K562 (cell line): Measurements from ENCODE around the gene METTL25B. TPM values are rescaled to one million over a fixed set of nuclear protein-coding genes. Genes with fewer than 3 reads are reported as not detected.
A peak's percentile ranks its signal among the peaks of the same experiment; 100 is the strongest.

Experiments used
- BCL6 ChIP-seq: fragments of 250-450 bp; sonication (Bioruptor Pico); IDR thresholded peaks from 2 replicates; pipeline ENCODE4 v1.4.0; 2020
- COPS2 ChIP-seq: fragments of 450-650 bp; conservative IDR thresholded peaks from 2 replicates; pipeline ENCODE4 v1.6.1; 2016; ENCODE audit warnings: mild to moderate bottlenecking, moderate library complexity
- HOXB6 ChIP-seq: fragments of 250-450 bp; sonication (Bioruptor Pico); IDR thresholded peaks from 2 replicates; pipeline ENCODE4 v1.5.1; 2022; ENCODE audit warnings: mild to moderate bottlenecking, borderline replicate concordance
- KLF10 ChIP-seq: fragments of 250-450 bp; sonication (Bioruptor Pico); IDR thresholded peaks from 2 replicates; pipeline ENCODE4 v1.6.1; 2021; ENCODE audit warnings: matching md5 sums
- L3MBTL2 ChIP-seq: fragments of 450-650 bp; IDR thresholded peaks from 2 replicates; pipeline ENCODE4 v1.6.1; 2016; ENCODE audit warnings: mild to moderate bottlenecking, moderate library complexity
- MYNN ChIP-seq, 2 experiments: sonication (generic); formaldehyde crosslinking in 1 of 2; IDR thresholded peaks; 2 replicates each; pipeline versions ENCODE4 v1.5.0 to v1.6.1; 2016 to 2020; ENCODE audit warnings: antibody characterized with exemption in 1 of 2, missing genetic modification reagents in 1 of 2
- NFIX ChIP-seq: fragments of 250-450 bp; sonication (Bioruptor Pico); IDR thresholded peaks from 2 replicates; pipeline ENCODE4 v1.4.0; 2020; ENCODE audit warnings: low read depth, mild to moderate bottlenecking, moderate library complexity
- PTBP1 ChIP-seq: fragments of 200-400 bp; formaldehyde crosslinking; IDR thresholded peaks from 2 replicates; pipeline ENCODE4 v1.6.1; 2017; ENCODE audit warnings: low read depth, low read length
- TARDBP ChIP-seq: fragments of 450-650 bp; IDR thresholded peaks from 2 replicates; pipeline ENCODE4 v1.6.1; 2016
- ZNF217 ChIP-seq: sonication (generic); formaldehyde crosslinking; IDR thresholded peaks from 2 replicates; pipeline ENCODE4 v1.8.0; 2022; ENCODE audit warnings: mild to moderate bottlenecking, missing genetic modification reagents
- ZNF239 ChIP-seq: fragments of 250-450 bp; sonication (Bioruptor Pico); IDR thresholded peaks from 2 replicates; pipeline ENCODE4 v1.4.0; 2020; ENCODE audit warnings: mild to moderate bottlenecking
- polyA plus RNA-seq, 8 experiments: library from polyadenylated mRNA; depleted of rRNA in 4 of 8; stranded (reverse) in 5 of 8; unstranded in 3 of 8; fragments of >200 nt; fragmentation: Nextera tagmentation in 2 of 8; fragmentation: Illumina TruSeq in 1 of 8; extraction: Ambion mirVana in 2 of 8; extraction: Trizol in 1 of 8; gene quantifications; 2 replicates each; pipeline versions ENCODE4 v1.2.1 to v1.2.3, GENCODE V29; 2011 to 2014; ENCODE audit warnings: inconsistent platforms in 1 of 8, missing spikeins in 1 of 8
- total RNA-seq, 7 experiments: library from RNA; depleted of rRNA in 6 of 7; stranded (reverse); fragments of >200 nt in 6 of 7; fragmentation: Illumina TruSeq in 2 of 7; extraction: Trizol in 2 of 7; gene quantifications; 2 replicates each; pipeline versions ENCODE4 v1.2.1 to v1.2.3, GENCODE V29; 2011 to 2021; ENCODE audit warnings: low replicate concordance in 1 of 7
- TF ChIP-seq, protein P1 (sequence below), 2 experiments: fragments of 450-650 bp in 1 of 2; sonication (generic) in 1 of 2; formaldehyde crosslinking in 1 of 2; IDR thresholded peaks; 2 replicates each; pipeline versions ENCODE4 v1.7.1 to v1.9.0; 2016 to 2022; ENCODE audit warnings: inconsistent platforms in 1 of 2, mild to moderate bottlenecking in 1 of 2, missing genetic modification reagents in 1 of 2
- TF ChIP-seq, protein P2 (sequence below): fragments of 250-450 bp; sonication (Bioruptor Pico); IDR thresholded peaks from 2 replicates; pipeline ENCODE4 v1.4.0; 2020; ENCODE audit warnings: mild to moderate bottlenecking, moderate library complexity, borderline replicate concordance

METTL25B gene
- total and polyA plus RNA-seq, 9 of the 15 experiments (the other 6 are each of a cell fraction or from before 2014, with no cell fraction given), result 7.7 to 48.3 (median 33.1) TPM

DNA sequence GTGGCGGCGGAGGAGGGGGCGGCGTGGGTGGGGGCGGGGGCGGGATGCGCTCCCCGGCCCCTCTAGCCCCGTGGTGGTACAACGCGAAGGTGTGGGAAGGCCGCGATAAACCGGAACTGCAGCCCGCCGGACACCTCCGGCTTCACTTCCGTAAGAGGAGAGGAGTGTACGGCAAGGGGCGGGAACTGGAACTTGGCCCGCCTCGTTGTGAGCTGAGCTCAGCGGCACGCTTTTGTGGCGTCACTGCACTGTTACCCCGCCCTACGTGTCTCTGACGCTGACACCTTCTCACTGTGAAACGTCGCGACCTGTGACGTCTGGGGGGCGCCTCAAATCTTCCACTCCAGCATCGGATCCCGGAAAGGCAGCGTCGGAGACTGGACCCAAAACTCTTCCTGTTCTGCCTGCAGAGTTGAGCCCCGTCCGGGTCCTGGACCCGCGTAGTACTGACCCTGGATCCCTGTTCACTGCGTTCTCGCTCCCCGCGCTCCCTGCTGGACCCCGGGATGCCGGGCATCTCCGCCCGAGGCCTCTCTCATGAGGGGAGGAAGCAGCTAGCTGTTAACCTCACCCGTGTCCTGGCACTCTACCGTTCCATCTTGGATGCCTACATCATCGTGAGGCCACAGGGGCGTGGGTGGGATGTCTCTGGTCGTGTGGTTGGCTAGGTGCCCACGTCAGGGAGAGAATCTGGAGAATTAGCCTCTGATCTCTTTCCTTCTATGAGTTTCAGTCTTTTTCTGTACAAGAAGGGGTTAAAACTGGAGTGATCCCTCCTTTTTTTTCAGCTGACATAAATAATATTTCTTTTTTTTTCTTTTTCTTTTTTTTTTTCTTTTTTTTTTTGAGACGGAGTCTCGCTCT, 562 bp downstream of the METTL25B start, which contains the start of gene ISG20L2 (continued):
- TF ChIP-seq, protein P1, sequence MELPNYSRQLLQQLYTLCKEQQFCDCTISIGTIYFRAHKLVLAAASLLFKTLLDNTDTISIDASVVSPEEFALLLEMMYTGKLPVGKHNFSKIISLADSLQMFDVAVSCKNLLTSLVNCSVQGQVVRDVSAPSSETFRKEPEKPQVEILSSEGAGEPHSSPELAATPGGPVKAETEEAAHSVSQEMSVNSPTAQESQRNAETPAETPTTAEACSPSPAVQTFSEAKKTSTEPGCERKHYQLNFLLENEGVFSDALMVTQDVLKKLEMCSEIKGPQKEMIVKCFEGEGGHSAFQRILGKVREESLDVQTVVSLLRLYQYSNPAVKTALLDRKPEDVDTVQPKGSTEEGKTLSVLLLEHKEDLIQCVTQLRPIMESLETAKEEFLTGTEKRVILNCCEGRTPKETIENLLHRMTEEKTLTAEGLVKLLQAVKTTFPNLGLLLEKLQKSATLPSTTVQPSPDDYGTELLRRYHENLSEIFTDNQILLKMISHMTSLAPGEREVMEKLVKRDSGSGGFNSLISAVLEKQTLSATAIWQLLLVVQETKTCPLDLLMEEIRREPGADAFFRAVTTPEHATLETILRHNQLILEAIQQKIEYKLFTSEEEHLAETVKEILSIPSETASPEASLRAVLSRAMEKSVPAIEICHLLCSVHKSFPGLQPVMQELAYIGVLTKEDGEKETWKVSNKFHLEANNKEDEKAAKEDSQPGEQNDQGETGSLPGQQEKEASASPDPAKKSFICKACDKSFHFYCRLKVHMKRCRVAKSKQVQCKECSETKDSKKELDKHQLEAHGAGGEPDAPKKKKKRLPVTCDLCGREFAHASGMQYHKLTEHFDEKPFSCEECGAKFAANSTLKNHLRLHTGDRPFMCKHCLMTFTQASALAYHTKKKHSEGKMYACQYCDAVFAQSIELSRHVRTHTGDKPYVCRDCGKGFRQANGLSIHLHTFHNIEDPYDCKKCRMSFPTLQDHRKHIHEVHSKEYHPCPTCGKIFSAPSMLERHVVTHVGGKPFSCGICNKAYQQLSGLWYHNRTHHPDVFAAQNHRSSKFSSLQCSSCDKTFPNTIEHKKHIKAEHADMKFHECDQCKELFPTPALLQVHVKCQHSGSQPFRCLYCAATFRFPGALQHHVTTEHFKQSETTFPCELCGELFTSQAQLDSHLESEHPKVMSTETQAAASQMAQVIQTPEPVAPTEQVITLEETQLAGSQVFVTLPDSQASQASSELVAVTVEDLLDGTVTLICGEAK (IDR thresholded peaks at IDR 0.05), result peak; percentile 87
- TF ChIP-seq, protein P1 (CRISPR knock-in tag; IDR thresholded peaks at IDR 0.05), result no peak
- no peak for TF ChIP-seq BCL6
- no peak for TF ChIP-seq ZNF217 (CRISPR knock-in tag)
- TF ChIP-seq, protein P2, sequence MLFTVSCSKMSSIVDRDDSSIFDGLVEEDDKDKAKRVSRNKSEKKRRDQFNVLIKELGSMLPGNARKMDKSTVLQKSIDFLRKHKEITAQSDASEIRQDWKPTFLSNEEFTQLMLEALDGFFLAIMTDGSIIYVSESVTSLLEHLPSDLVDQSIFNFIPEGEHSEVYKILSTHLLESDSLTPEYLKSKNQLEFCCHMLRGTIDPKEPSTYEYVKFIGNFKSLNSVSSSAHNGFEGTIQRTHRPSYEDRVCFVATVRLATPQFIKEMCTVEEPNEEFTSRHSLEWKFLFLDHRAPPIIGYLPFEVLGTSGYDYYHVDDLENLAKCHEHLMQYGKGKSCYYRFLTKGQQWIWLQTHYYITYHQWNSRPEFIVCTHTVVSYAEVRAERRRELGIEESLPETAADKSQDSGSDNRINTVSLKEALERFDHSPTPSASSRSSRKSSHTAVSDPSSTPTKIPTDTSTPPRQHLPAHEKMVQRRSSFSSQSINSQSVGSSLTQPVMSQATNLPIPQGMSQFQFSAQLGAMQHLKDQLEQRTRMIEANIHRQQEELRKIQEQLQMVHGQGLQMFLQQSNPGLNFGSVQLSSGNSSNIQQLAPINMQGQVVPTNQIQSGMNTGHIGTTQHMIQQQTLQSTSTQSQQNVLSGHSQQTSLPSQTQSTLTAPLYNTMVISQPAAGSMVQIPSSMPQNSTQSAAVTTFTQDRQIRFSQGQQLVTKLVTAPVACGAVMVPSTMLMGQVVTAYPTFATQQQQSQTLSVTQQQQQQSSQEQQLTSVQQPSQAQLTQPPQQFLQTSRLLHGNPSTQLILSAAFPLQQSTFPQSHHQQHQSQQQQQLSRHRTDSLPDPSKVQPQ (CRISPR knock-in tag), result no peak
- TF ChIP-seq MYNN (IDR thresholded peaks at IDR 0.05), result no peak
- no peak for TF ChIP-seq MYNN (CRISPR knock-in tag; IDR thresholded peaks at IDR 0.05)
- no peak for TF ChIP-seq KLF10 (CRISPR knock-in tag)
- no peak for TF ChIP-seq HOXB6 (CRISPR knock-in tag)
- TF ChIP-seq TARDBP, result peak; percentile 97
- TF ChIP-seq L3MBTL2, result no peak
- TF ChIP-seq ZNF239 (CRISPR knock-in tag), result no peak
- TF ChIP-seq NFIX (CRISPR knock-in tag), result no peak
- TF ChIP-seq PTBP1, result no peak
- no peak for TF ChIP-seq COPS2
